HG02571 (cell line): ENCODE measurements around the gene UBR1.
"Not testable (repeated sequence)": the region's sequence is repeated elsewhere in the genome, so short reads cannot be mapped to it uniquely, and the experiment has no call there.

ENCODE experiments used
- ATAC-seq: cut with Tn5 transposase; IDR thresholded peaks from one replicate; pipeline ENCODE4 v1.9.1; 2021; ENCODE audit warnings: mild to moderate bottlenecking, moderate library complexity; ENCODE audit not compliant: unreplicated experiment

UBR1 gene

DNA sequence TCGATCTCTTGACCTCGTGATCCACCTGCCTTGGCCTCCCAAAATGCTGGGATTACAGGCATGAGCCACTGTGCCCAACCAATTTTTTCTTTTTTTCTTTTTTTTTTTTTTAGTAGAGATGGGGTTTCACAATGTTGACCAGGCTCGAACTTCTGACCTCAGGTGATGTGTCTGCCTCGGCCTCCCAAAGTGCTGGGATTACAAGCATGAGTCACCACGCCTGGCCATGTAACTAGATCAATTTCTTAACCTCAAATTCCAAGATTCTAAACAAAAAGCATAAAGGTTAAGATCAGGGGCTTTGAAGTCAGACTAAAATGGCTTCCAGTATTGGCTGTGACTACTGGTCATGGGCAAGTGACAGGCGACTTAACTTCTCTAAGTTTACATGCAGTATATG is 126.7 kb downstream of the UBR1 start:
- ATAC-seq = not testable (repeated sequence)

DNA sequence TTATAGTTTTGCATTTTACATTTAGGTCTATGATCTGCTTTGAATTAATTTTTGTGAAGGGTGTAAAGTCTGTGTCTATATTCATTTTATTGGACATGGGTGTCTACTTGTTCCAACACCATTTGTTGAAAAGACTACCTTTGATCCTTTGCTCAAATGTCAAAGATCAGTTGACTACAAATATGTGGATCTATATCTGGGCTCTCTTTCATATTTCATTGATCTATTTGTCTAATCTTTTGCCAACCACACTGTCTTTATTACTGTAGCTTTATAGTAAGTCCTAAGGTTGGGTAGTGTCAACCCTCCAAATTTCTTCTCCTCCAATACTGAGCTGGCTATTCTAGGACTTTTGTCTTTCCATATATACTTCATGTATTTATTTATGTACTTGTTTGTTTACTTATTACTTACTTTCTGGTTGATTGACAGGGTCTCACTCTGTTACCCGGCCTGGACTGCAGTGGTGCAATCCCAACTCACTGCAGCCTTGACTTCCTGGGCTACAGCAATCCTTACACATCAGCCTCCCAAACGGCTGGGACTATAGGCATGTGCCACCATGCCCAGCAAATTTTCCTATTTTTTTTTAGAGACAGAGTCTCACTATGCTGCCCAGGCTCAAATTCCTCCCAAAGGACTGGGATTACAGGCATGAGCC is 131.5 kb downstream of the UBR1 start:
- ATAC-seq = no peak

DNA sequence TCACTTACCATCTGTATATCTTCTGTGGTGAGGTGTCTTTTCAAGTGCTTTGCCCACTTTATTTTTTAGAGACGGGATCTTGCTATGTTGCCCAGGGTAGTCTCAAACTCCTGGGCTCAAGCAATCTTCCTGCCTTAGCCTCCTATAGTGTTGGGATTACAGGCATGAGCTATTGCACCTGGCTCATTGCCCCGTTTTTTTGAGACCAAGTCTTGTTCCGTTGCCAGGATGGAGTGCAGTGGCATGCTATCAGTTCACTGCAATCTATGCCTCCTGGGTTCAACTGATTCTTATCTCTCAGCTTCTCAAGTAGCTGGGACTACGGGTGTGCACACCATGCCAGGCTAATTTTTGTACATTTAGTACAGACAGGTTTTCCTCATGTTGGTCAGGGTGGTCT is 132.7 kb downstream of the UBR1 start:
- no peak for ATAC-seq

DNA sequence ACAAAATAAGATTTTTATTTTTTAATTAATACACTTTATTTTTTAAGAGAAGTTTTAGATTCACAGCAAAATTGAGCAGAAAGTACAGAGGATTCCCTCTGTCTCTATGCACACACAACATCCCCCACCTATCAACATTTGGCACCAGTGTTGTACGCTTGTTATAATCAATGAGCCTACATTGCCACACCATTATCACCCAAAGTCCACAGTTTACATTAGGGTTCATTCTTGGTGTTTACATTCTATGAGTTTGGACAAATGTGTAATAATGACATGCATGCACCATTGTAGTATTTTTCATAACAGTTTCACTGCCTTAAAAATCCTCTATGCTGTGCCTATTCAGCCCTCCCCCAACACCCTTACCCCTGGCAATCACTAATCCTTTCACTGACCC is 134.0 kb downstream of the UBR1 start:
- ATAC-seq = no peak

DNA sequence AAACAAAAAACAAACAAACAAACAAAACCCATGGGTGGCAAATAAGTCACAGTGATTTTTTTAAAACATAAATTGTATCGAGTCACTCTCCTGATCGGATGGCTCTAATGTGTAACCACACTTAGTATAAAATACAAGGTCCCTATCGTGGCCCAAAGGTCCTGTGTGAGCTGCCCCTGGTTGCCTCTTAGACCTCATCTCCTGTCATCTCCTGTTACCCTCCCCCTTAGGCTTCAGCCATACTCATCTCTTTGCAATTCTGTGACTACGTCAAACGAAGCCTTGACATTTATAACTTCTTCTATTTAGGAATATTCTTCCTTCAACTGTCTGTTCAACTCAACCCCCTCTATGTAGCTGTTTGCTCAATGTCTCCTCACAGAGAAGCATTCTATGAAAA is 141.4 kb downstream of the UBR1 start:
- ATAC-seq = no peak

DNA sequence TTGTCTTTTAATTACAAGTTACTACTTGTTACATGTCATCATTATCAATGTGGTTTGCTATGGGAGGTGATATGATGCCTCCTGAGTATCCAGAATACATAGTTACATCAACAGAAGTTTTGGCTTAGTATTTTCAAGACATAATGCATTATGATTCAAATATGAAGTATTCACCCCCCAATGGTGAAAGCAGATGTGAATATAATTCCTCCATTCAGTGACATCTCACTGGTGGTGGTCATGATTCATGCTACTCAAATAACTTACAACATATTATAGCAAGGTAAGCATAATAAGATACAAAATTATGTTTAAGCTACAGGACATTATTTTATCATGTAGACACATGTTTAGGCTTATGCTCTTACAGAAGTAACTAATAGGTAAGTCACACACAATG is 150.3 kb downstream of the UBR1 start:
- ATAC-seq = no peak

DNA sequence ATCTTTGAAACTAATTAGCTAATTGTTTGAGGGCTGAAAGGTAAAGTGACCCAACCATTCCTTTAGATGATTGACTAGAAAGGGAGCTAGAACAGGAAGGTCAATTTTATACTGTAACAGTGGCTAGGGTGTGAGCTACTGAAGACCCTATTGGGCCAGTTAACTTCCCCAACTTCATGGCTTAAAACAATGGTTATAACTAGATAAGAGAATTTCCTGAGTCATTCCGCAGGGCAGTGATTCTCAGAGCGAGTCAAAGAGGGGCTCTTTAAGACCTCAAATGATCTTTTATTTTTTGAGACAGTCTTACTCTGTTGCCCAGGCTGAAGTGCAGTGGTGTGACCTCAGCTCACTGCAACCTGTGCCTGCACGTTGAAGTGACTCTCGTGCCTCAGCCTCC is 151.5 kb downstream of the UBR1 start:
- no peak for ATAC-seq

DNA sequence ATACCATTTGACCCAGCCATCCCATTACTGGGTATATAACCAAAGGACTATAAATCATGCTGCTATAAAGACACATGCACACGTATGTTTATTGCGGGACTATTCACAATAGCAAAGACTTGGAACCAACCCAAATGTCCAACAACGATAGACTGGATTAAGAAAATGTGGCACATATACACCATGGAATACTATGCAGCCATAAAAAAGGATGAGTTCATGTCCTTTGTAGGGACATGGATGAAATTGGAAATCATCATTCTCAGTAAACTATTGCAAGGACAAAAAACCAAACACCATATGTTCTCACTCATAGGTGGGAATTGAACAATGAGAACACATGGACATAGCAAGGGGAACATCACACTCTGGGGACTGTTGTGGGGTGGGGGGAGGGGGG is 156.9 kb downstream of the UBR1 start:
- ATAC-seq = not testable (repeated sequence)

DNA sequence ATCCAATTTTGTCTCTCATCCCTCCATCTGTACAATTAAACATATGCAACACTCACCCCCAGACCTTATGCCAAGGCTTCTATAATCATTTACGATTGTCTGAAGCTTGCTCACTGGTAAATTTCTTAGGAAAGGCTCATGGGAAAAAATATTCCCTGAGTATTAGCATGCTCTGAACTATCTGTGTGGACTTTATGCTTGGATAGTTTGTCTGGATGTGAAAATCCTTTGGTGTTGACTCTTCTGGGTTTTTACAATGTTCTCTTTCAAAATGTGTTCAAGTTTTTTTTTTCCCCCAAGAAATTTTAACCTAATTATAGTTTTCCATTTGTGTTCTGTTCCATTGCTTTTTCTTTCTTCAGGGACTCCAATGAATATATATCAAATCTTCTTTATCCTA is 165.3 kb downstream of the UBR1 start:
- ATAC-seq = no peak

DNA sequence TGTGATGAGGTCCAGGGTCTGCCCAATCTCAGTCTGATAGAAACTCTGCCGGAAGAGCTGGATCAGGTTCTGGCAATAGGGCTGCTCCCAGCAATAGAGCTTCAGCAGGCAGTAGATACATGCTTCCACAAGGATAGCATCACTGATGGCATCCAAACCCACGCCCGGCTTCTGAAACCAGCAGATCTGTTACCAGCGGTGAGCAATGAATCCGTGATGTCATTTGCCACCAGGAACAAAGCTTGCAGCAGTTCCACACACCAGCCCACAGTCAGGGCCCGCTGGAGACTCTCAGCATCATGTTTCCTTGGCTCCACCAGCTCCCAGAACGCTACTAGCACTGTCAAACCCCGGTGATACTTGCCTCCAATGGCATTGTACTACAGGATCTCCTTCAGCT is 166.0 kb downstream of the UBR1 start:
- ATAC-seq = no peak

DNA sequence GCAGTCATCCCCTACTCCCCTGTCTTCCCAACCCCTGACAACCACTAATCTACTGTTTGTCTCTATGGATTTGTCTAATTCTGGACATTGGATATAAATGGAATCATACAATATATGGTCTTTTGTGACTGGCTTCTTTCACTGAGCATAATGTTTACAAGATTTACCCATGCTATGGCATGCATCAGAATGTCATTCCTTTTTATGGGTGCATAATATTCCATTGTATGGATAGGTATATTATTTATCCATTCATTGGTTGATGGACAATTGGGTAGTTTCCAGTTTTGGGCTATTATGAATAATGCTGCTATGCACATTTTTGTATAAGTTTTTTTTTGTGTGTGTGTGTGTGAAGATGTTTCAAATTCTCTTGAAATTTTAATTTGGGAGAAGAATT is 168.7 kb downstream of the UBR1 start:
- ATAC-seq = no peak

DNA sequence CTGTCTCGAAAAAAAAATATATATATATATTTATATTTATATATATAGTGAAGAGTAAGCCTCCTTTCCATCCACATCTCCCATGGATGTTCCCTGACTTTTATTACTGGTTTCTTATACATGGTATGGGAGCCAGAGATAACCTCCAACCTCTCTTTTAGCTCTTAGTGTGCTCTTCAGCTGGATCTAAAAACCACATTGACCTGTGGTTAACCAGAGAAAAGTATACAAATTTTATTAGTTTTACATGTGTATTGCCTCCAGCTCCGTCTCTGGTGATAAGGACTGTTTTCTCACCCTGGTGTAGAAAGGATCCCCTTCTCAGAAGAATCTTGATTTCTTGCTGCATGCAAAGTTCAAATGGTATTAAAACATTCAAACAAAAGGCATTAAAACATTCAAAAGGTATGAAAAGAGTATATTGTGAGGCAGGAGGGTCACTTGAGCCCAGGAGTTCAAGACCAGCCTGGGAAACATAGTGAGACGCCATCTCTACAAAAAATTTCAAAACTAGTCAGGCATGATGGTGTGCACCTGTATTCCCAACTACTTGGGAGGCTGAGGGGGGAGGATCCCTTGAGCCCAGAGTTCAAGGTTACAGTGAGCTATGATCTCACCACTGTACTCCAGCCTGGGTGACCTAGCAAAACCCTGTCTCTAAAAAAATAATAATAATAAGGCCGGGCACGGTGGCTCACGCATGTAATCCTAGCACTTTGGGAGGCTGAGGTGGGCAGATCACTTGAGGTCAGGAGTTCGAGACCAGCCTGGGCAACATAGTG is 171.8 kb downstream of the UBR1 start:
- no peak for ATAC-seq

DNA sequence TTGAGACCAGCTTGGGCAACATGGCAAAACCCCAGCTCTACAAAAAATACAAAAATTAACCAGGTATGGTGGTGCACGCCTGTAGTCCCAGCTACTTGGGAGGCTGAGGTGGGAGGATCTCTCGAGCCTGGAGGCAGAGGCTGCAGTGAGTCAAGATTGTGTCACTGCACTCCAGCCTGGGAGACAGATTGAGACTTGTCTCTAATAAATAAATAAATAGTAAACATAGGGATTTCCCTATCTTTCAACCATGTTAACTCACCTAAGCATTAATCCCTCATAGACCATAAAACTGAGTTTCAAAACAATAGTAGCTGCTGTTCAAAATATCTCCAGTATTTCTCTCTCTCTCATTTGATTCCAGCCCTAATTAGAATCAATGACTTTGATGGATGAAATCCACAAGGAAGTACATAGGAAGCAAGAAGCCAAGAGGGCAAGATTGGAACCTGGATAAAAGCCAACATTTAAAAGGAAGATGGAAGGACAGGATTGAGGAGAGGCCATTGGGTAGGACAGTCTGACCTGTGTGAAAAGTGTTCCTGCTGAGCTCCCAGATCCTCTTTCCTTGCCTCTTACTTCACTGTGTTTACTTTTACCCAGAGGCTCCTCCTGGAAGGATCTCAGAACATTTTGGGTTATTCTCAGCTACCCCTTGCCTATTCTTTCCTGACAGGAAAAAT is 172.9 kb downstream of the UBR1 start:
- ATAC-seq = no peak

DNA sequence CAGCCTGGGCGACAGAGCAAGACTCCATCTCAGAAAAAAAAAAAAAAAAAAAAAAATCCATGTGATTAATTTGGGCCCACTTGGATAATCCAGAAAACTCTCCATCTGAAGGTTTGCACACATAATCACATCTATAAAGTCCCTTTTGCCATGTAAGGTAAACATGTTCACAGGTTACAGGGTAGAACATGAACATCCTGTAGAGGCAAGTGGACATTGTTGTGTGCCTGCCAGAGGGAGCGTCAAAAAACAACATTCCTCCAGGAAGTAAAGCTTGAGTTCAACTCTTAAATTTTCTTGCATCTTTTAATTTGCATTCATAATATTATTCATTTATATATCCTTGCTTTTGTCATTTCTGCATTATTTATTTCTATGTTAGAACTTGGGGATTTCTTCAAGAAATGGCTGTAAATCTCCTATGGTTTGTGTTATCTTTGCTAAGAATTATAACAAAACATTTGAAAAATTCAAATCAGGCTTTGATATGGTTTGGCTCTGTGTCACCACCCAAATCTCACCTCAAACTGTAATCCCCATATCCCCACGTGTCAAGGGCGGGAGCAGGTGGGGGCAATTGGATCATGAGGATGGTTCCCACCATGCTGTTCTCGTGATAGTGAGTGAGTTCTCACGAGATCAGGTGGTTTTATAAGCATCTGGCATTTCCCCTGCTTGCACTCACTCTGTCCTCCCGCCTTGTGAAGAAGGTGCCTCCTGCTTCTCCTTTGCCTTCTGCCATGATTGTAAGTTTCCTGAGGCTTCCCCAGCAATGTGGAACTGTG is 173.9 kb downstream of the UBR1 start:
- no peak for ATAC-seq

DNA sequence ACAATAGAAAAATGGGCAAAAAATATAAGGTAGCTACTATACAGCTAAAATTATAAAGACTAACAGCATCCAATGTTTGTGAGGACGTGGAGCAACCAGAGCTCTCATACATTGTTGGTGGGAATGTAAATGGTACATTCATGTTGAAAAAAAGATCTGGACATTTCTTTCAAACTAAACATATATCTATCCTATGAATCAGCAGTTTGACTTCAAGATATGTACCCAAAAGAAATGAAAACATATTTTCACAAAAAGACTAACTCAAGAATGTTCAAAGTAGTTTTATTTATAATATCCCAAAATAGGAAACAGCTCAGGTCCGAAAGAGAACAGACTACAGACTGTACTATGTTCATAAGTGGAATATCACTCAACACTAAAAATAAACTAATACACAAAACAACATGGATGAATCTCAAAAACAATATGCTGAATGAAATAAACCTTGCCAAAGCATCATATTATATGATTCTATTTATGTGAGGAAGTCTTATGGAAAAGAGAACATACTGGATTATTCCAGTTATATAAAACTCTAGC is 176.5 kb downstream of the UBR1 start:
- ATAC-seq = no peak

DNA sequence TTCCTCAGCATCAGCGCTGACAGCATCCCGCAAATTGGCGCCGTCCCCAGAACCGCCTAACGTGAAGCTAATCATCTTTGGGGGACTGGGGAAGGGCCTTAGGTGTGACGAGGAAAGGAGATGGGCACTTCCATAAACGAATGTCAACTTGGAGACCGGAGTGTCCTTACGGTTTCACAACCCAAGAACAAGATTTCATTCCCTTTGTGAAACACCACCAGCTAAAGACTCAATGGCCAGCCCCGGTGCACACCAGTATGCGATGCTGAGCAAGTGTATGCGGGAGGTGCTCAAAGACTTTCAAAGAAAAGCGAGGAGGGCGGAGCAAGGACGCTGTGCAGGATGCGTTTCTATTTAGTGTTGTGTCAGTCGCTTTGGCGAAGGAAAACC is 184.5 kb downstream of the UBR1 start:
- ATAC-seq = no peak

DNA sequence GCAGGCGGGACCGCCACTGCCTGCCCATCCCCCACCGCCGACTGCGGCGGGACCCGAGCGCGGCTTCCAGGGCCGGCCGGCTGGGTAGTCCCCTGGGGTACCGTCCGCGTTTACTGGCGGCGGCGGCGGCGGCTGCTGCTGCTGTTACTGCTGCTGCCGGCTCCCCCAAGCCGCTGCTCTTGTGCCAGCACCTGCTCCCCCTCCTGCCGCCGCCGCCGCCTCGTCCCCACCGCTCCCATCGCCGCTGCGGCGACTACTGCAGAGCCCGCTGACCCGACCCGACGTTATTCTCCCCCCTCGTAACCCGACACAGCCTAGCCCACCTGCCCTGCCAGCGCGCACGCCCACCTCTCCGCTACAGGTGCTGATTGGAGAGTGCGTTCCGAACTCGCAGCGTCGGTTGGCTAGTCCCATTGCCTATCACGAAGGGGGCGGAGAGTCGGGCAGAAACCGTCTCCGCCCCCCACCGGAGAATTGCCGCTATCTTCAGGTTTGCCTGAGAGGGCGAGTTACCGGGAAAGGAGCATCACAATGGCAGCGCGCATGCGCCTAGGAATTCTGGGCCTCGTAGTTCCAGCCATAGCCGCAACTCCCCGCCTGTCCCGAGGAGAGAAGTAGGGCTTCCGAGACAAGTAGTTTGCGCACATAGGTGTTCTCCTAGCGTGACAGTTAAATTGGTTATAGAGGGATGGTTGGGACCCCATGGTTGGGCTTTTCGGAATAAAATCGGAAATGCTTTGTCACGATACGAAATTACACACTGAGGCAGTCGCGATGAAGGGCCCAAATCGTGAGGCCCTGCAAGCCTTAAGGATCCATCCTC is 185.1 kb downstream of the UBR1 start, which contains the start of gene TTBK2:
TTBK2 (minus strand) TSS at position 260 of the 823 bp plus-strand sequence. CDS start 42,161 bp downstream, outside the sequence.
- peak; percentile 94 for ATAC-seq

DNA sequence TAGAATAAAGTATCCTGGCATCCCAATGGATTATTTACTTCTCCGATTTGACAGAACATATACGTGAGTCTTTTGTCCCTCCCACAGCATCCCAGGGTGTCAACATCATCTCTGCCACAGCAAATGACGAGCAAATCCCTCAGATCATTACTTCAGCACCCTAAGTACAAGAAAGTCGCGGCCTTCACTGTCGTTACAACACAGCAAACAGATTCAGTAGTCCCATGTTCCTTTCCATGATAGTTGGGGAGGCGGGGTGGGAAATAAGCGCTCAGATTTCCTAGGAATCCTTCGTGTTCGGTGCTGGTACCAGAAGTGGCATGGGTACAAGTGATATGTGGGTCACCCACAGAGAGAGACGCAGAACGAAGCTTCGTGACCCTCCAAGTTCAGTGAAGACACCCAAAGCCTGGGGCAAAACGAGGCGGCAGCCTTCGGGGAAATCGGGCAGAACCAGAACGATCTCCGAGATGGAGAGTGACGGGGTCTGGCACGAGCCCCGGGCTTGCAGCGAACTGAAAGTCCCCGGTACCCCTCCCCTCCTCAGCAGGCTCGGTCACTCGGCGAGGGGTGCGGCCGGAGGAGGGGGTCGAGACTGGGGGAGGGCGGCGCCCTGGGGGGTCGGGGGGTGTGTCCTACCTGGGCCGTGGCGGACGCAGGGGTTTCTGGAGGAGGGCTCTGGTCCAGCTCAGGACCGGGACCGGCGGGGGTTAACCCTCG is 185.9 kb downstream of the UBR1 start:
- peak; percentile 20 for ATAC-seq

DNA sequence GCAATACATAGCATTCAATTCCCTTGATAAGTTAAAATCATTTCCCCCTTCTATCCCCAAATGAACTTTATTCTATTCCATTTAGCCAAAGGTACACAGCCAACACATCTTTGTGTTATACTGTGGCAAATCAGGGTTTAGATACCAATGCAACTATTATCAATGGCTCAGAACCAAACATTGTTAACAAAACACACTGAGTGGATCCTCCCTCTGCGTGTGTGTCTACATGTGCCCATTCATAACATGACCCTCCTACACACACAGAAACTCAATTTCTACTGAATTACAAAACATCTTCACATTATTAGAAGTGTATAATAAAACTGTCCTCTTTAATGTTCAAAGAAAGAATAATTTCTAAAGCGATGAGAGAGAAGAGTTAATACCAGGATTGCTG is 186.5 kb downstream of the UBR1 start:
- ATAC-seq = no peak
